DMS53 treated with DMSO at 0.1 percent for 48 hours (cell line): Measurements from ENCODE around the gene BEX3.
"Not testable (repeated sequence)": the region's sequence is repeated elsewhere in the genome, so short reads cannot be mapped to it uniquely, and the experiment has no call there.

Experiments
- DNase-seq: peaks from one replicate; lab custom pipeline; 2025; ENCODE audit not compliant: unreplicated experiment; lab: John Stamatoyannopoulos, UW

The BEX3 gene

GRCh38 chrX:103376118-103376978 lies at the start of gene BEX3:
Gene BEX3, plus strand, starts transcription at chrX:103376538. Its CDS starts 984 bp downstream, at chrX:103377522.
- no peak for DNase-seq

DNA sequence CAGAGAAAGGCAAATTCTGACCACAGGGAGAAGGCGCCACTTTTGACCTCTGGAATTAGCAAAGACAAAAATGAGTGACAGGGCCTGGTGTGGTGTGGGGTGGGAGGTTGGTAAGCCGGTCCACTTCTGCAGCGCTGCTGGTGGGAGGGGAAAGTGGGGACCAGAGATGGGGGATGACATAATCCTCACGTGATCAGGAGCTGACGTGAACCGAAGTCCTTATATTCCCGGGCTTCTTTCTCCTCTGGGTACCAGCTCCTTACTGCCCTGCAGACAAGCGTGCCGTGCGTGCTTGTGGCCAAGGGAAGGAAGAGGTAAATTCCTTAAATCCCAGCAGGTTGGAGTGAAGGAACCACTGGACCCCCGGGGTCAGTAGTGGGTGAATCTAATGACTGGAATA lies 46.3 kb upstream of the BEX3 start, which contains the start of gene TCEAL7:
TCEAL7 (plus strand) TSS at position 249 of the 400 bp plus-strand sequence. CDS start 1,165 bp downstream, outside the sequence.
- no peak for DNase-seq

GRCh38 chrX:103330681-103331288 lies 45.6 kb upstream of the BEX3 start:
- DNase-seq: no peak

- no peak for DNase-seq
Observed at GRCh38 chrX:103338663-103339062, 37.7 kb upstream of the BEX3 start.

DNA sequence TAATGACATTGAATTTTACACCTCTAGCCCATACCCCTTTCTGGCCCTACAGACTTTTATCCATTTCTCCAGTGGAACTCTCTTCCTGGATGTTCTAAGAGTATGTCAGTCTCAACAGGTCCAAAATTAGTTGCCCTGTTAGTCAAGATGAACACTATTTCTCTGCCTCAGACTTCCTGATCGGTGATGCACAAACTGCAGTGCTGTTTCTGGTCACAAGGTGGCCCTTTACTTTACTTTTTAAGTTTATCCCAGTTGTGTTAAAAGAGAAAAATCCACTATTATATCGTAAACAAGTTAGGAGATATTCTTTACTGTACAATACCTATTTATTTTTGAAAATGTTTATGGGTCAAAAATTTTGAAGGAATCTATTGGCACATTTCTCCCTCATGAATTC lies 33.2 kb upstream of the BEX3 start:
- DNase-seq: peak; percentile 17

- DNase-seq: no peak
Observed at GRCh38 chrX:103344606-103345005, 31.7 kb upstream of the BEX3 start.

DNA sequence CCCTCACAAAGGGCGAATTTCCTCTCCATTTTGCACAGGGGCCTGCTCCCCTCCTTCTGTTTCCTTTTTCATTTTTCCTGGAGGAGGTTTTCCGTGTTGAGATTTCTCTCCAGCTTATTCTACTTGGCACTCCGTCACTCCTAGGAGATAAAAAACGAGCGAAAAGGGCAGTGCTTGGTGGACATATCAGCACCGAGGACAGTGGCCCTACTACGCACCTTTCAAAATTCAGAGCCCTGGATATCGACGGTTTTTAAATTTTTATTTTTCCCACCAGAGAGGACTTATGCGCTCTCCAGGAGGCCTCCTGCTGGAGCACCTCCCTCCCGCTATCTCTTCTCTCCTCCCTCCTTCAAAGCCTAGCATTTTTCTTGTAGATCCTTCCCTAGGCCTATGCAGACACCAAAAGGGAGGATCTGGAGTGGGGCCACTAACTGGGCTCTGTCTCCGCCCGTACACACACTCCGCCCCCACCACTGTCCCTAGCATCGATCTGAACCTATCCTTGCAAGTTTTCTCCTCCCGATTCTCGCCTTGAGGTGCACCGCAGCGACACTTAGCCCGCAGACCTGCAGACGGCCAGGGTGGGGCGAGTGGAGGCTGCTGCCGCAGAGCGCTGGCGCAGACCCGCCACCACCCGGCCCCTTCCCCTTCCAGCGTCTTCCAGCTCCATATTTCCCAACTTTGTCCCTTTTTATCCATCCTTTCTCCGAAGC lies 28.5 kb upstream of the BEX3 start:
- no peak for DNase-seq

- DNase-seq: peak; percentile 15
Observed at GRCh38 chrX:103356130-103356798, 20.1 kb upstream of the BEX3 start, which contains the start of gene TCEAL9. Gene TCEAL9, plus strand, starts transcription at chrX:103356506. Its CDS starts 1,179 bp downstream, at chrX:103357685.

GRCh38 chrX:103356858-103357257 lies 19.5 kb upstream of the BEX3 start:
- DNase-seq: no peak

- DNase-seq: no peak
Observed at GRCh38 chrX:103357871-103358270, 18.5 kb upstream of the BEX3 start.

DNA sequence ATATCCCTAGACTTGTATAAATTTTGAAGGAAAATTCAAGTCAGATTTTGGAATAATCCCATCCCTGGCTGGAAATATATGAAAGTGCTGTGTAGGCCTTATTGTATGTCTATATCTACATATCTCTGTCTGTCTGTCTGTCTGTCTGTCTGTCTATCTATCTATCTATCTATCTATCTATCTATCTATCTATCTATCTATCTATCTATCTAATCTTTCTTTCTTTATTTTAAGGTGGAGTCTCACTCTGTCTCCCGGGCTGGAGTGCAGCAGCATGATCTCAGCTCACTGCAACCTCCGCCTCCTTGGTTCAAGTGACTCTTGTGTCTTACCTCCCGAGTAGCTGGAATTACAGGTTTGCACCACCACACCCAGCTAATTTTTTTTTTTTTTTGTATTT lies 16.7 kb upstream of the BEX3 start:
- DNase-seq: not testable (repeated sequence)

GRCh38 chrX:103360092-103360491 lies 16.2 kb upstream of the BEX3 start:
- no peak for DNase-seq

GRCh38 chrX:103360916-103361315 lies 15.4 kb upstream of the BEX3 start:
- no peak for DNase-seq

DNA sequence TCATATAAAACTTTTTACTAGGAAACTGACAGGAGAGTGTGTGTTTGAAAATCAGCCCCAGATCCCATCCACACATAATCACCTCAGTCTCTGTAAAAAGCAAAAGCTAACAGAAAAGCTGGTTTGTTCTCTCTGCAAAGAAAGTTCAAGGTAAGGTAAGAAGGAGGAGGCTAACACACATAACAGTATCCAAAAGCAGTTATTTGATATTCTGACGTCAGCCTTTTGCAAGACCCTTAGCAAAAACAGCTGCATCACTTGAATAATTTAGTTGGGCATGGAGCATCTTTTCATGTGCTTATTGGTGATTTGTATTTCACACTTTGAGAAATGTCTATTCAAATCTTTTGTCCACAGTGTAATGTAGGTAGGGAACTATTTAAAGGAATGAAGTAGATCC lies 14.5 kb upstream of the BEX3 start:
- DNase-seq: no peak

GRCh38 chrX:103362474-103362873 lies 13.9 kb upstream of the BEX3 start:
- no peak for DNase-seq

DNA sequence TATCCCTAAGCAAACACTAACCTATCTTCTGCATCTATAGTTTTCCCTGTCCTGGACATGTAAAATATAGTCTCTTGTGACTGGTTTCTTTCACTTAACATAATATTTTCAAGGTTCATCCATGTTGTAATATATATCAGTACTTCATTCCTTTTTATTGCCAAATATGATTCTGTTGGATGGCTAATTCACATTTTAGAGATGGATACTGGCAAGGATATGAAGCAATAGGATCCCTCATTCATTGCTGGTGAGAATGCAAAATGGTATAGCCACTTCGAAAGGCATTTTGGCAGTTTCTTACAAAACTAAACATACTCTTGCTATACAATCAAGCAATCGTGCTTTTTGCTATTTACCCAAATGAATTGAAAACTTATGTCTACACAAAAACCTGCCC lies 13.3 kb upstream of the BEX3 start:
- no peak for DNase-seq

DNA sequence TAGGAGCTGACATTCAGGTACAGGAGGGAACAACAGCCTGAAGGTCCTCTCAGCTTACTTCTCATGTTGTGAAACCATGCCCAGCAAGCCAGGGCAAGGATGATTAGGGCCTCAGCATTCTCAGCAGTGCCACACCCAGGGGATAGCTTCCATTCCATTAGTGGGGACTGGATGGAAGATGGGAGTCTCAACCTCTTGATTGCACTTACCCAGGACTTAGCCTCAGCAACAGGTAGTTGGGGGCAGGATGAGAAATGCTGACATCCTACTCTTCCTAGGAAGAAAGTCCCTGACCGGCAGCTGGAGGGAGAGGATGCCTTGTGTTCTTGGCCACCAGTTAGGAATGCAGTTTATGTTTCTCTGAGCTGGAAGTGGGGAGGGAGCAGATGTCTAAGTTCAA lies 8.8 kb upstream of the BEX3 start:
- no peak for DNase-seq

DNA sequence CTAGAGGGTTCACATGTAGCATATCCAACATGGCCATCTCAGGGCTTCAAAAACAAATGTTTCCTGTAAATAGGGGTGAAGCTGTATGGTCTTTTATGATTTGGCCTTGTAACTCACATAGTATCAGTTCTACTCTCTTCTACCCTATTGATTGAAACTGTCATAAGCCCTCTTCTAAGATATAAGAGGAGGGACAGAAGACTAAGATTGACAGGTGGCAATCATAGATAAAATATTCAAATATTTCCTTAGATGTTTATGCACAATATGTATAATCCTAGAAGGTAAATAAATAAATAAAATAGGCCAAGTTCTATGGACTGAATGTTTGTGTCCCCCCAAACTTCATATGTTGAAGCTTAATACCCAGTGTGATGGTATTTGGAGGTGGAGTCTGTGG lies 6.9 kb upstream of the BEX3 start:
- DNase-seq: no peak

GRCh38 chrX:103372886-103373285 lies 3.5 kb upstream of the BEX3 start:
- no peak for DNase-seq

DNA sequence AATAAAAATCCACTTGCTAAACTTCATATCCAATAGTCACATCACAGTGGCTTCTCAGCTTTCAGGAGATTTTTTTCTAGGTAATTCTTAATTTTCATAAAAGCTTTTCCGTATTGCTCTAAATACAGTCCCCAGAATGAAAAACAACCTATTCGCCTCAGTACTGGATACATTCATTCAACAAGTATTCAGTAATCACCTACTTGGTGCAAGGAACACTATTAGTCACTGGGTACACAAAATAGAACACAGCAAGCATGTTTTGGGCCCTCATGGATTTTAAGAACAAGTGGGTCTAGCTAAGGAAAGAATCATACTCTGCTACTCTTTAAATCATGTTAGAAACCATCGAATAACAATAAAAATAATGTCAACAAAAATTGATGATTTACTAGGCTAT lies 2.8 kb upstream of the BEX3 start:
- DNase-seq: no peak

GRCh38 chrX:103376979-103377324 lies 614 bp downstream of the BEX3 start:
- no peak for DNase-seq
